HG03520 (cell line): Measurements from ENCODE around the gene IGFLR1.
"Not testable (repeated sequence)": the region's sequence is repeated elsewhere in the genome, so short reads cannot be mapped to it uniquely, and the experiment has no call there.

ENCODE experiments used
- ATAC-seq: cut with Tn5 transposase; IDR thresholded peaks from one replicate; pipeline ENCODE4 v1.9.1; 2021; ENCODE audit warnings: mild to moderate bottlenecking, moderate library complexity; ENCODE audit not compliant: unreplicated experiment

IGFLR1 gene

GRCh38 chr19:35713904-35714495 is 28.3 kb downstream of the IGFLR1 start:
- ATAC-seq, result no peak

DNA sequence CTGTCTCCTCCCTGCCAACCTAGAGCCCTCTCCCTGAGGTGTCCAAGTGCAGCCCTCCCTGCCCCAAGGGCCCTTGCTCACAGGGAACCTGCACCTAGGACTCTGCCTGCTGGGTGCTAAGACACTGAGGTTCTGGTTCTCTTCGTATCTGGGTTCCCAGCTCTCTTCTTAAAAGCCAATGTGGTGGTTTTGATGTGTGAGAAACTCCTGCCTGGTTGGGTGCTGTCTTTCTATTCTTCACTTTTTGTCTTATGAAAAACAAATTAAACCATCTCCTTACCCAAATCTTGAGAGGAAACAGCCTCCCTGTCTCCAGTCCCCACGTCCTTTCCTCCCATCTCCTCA is 28.8 kb downstream of the IGFLR1 start:
- no peak for ATAC-seq

DNA sequence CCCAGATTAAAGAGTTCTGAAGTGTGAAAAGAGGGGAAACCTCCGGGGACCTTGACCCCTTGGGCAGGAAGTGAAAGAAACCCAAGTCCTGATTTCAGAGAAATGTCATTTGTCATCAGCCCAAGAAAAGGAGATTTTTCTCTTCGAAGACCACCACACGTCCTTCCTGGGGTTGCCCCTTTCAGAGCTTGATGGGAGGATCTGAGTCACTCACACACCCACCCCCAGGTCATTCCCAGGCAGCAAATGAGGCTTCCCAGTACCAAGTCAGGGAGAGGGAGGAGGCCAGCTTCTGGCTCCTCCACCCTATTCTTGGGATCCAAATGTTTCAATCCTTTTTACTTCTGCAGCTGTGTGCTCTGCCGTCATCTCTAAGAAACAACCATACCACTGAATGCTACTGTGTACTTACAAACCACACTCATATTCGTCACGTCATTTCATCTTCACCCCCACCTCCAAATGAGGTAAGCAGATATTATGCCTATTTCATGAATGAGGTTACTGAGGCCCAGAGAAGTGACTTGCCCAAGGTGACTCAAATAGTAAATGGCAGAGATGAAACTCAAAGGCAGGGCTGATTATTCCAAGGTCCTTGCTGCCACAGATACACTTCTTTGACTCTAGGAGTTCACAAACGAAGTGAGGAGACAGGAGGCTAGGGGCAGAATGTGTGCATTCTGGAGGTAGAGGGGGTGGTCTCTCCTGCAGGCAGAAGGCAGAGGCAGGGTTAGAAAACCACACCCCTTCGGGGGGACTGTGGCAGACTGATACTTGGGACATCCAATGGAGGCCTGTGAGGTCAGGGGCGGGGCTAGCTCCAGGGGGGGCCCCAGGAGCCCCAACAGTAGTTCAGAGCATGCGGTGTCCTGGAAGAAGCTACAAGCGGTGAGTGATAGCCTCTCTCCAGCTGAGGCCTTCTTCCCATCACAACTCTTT is 29.4 kb downstream of the IGFLR1 start:
- no peak for ATAC-seq

GRCh38 chr19:35710784-35711723 is 31.2 kb downstream of the IGFLR1 start:
- no peak for ATAC-seq

- no peak for ATAC-seq
Measured at GRCh38 chr19:35708391-35708790, 33.9 kb downstream of the IGFLR1 start.

DNA sequence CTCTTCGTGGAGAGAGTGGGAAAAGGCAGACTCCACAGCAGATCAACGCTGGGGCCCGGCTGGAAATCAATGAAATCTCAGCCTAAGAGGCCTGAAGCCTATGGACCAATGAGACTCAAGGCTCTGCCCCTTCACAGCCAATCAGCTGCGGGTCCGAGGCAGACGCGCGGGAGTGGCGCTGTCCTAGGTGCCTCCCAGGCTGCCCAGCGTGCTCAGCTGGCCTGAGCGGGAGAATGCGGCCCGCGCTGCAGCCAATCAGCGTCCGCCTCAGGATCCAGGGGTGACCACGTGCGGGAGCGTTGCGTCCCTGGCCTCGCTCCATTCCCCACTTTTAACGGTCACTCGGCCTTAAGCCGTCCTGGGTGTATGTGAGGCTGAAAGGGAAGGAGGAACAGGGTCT is 38.0 kb downstream of the IGFLR1 start, which contains the start of gene ZBTB32:
Gene ZBTB32, plus strand, starts transcription at position 341 of the 400 bp plus-strand sequence. CDS start 10,069 bp downstream, outside the sequence.
- ATAC-seq, result no peak

DNA sequence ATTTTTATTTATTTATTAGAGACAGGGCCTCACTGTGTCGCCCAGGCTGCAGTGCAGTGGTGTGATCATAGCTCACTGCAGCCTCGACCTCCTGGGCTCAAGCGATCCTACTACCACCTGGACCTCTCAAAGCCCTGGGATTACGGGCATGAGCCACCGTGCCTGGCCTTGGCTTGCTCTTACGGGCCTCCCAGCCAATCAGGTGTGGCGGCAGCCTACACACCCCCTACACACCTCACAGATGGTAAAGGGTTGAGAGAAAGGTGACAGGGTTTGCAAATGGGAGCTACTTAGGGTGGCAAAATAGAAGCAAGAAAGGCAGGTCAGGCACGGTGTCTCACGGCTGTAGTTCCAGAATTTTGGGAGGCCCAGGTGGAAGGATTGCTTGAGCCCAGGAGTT is 38.9 kb downstream of the IGFLR1 start:
- ATAC-seq, result no peak

- ATAC-seq, result peak; percentile 97
Measured at GRCh38 chr19:35702223-35703012, 39.8 kb downstream of the IGFLR1 start.

DNA sequence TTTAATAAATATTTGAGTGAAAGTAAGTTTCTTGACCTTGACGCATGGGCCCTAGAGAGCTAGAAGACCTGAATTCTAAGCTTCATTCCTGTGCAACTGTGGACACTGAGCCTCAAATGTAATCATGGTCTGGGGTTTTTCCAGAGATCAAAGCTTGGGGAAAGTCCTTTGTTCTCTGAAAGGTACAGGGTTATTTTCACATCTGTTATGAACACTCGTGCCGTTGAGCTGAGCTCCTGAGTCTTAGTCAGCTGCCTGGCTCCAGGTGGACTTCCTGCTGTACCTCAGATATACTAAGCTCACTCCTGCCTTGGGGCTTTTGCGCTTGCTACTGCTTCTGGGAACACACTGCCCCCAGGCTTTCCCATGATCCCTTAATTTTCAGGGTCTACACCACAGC is 45.4 kb downstream of the IGFLR1 start:
- no peak for ATAC-seq

DNA sequence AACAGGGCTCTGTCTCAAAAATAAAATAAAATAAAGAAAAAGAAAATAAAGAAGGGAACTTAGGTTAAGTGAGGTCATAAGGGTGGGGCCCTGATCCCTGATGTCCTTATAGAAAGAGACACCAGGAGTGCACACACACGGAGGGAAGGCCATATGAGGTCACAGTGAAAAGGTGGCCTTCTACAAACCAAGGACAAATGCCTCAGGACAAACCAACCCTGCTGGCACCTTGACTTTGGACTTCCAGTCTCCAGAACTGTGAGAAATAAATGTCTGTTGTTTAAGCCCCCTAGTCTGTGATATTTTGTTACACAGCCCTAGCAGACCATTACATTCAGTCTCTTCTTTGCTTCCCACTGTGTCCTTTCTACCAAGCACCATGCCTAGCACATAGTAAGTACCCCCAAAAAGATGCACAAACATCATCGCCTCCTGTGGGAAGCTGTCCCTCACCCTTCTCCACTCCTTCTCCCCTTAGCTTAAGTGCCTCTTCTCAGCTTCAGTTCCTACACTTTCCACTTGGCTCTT is 46.3 kb downstream of the IGFLR1 start:
- ATAC-seq, result no peak

- peak; percentile 79 for ATAC-seq
Measured at GRCh38 chr19:35693835-35694599, 48.2 kb downstream of the IGFLR1 start.

- ATAC-seq, result no peak
Measured at GRCh38 chr19:35693422-35693821, 48.8 kb downstream of the IGFLR1 start.

DNA sequence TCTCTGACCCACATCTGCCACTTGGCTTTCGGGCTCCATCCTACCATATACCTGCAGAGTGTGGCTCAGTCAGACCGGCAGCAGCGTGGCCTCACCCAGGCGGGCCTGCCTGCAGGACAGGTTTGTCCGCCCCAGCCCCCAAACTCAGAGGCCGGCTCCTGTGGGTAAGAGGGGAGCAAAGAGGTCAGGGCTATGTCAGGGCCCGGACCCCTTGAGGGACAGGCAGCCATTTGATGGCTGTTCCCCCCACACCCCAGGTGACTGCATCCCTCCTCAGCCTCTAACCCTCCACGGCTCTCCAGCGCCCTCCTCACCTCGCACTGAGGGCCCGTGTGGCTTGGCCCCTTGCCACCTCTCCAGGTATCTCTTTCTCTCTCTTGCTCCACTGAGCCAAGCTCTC is 50.2 kb downstream of the IGFLR1 start:
- no peak for ATAC-seq

- not testable (repeated sequence) for ATAC-seq
Measured at GRCh38 chr19:35691106-35691505, 51.1 kb downstream of the IGFLR1 start.

DNA sequence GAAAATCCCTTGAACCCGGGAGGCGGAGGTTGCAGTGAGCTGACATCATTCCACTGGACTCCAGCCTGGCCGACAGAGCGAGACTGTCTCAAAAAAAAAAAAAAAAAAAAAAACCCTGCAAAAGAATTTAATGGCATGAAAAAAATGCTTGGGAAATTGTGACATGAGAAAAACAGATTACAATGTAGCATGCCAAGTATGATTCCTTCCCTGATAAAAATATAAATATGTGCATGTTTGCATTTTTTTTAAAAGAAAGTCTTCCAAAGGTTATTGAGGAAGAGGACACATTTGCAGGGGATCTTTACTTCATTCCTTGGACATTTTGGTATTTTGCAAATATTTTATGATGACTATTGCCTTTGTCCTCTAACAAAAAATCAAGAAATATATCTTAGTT is 52.4 kb downstream of the IGFLR1 start:
- ATAC-seq, result no peak
